GM19372 (cell line): ENCODE data around the gene ST3GAL2.
"Not testable (repeated sequence)": the region's sequence is repeated elsewhere in the genome, so short reads cannot be mapped to it uniquely, and the experiment has no call there.

Source experiments
- ATAC-seq: cut with Tn5 transposase; IDR thresholded peaks from one replicate; pipeline ENCODE4 v1.9.1; 2021; ENCODE audit warnings: mild to moderate bottlenecking, low read depth, moderate library complexity; ENCODE audit not compliant: unreplicated experiment

ST3GAL2 gene

GRCh38 chr16:70359552-70359951 is 79.3 kb downstream of the ST3GAL2 start:
- no peak for ATAC-seq

GRCh38 chr16:70349783-70350182 is 89.1 kb downstream of the ST3GAL2 start:
- ATAC-seq: no peak

- ATAC-seq: no peak
These were observed 89.9 kb downstream of the ST3GAL2 start for GRCh38 chr16:70348991-70349390.

GRCh38 chr16:70345840-70346239 is 93.1 kb downstream of the ST3GAL2 start:
- ATAC-seq: no peak

GRCh38 chr16:70342016-70342415 is 96.9 kb downstream of the ST3GAL2 start:
- ATAC-seq: no peak

GRCh38 chr16:70341600-70341999 is 97.3 kb downstream of the ST3GAL2 start:
- no peak for ATAC-seq

GRCh38 chr16:70337814-70338213 is 101.1 kb downstream of the ST3GAL2 start:
- ATAC-seq: no peak

- ATAC-seq: not testable (repeated sequence)
These were observed 106.2 kb downstream of the ST3GAL2 start for GRCh38 chr16:70332728-70333127.

GRCh38 chr16:70331588-70332358 is 107.1 kb downstream of the ST3GAL2 start:
- no peak for ATAC-seq

GRCh38 chr16:70331091-70331490 is 107.8 kb downstream of the ST3GAL2 start:
- ATAC-seq: no peak
